Lower leg skin (tissue), 3 donors: Measurements from ENCODE around the gene TFEB.

Experiments
- CTCF ChIP-seq, 3 donors: fragments of 450-650 bp; IDR thresholded peaks; one replicate each; pipeline ENCODE4 v1.5.1; 2016; ENCODE audit warnings: antibody characterized with exemption in 3 of 3, mild to moderate bottlenecking in 3 of 3, moderate library complexity in 2 of 3
- POLR2A ChIP-seq, 2 donors: fragments of 450-650 bp; IDR thresholded peaks; one replicate each; pipeline ENCODE4 v1.6.1; 2016 to 2017; ENCODE audit warnings: antibody characterized with exemption in 2 of 2, mild to moderate bottlenecking in 1 of 2, moderate library complexity in 1 of 2

- TF ChIP-seq CTCF (IDR thresholded peaks at IDR 0.05) (no peak), POLR2A (IDR thresholded peaks at IDR 0.05) (no peak)
Measured at GRCh38 chr6:41638002-41638934, 97.1 kb downstream of the TFEB start, which contains the start of gene MDFI.
